ENCODE results near the gene CCDC142.

DNA sequence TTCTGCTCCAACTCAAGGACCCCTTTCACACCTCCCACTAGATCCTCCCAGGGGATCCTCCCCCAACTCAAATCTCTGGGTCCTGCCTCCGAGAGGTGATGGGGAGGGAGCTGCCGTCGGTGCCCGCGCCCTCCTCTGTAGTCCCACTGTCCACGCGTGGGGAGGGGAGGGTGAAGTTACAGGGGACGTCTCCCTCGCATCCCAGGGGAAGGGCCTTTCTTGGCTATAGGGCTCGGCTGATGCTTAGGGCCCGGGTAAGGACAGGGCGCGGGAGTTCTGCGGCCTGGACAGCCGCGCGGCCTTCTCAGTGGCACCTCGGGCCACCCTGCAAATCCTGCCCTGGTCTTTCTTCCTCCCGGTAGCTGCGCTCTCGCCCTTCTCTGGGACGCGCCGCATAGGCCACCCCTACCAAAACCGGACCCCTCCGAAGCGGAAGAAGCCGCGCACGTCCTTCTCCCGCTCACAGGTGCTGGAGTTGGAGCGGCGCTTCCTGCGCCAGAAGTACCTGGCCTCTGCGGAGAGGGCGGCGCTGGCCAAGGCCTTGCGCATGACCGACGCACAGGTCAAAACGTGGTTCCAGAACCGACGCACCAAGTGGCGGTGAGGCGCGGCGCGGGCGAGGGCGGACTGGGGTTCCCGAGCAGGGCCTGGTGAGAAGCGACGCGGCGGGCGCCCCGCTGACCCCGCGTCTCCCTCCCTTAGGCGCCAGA is 32.6 kb upstream of the CCDC142 start:
- TF ChIP-seq, protein P1, sequence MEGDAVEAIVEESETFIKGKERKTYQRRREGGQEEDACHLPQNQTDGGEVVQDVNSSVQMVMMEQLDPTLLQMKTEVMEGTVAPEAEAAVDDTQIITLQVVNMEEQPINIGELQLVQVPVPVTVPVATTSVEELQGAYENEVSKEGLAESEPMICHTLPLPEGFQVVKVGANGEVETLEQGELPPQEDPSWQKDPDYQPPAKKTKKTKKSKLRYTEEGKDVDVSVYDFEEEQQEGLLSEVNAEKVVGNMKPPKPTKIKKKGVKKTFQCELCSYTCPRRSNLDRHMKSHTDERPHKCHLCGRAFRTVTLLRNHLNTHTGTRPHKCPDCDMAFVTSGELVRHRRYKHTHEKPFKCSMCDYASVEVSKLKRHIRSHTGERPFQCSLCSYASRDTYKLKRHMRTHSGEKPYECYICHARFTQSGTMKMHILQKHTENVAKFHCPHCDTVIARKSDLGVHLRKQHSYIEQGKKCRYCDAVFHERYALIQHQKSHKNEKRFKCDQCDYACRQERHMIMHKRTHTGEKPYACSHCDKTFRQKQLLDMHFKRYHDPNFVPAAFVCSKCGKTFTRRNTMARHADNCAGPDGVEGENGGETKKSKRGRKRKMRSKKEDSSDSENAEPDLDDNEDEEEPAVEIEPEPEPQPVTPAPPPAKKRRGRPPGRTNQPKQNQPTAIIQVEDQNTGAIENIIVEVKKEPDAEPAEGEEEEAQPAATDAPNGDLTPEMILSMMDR (IDR thresholded peaks at IDR 0.05; ENCODE audit: low read depth, low read length, poor library complexity, severe bottlenecking), result no peak
- no peak for TF ChIP-seq EZH2phosphoT487 (IDR thresholded peaks at IDR 0.05; ENCODE audit: borderline replicate concordance, low read length)

Data from DOHH2 (cell line).